Psoas muscle (tissue), 8 donors: ENCODE data around the gene TNC. TPM values are rescaled to one million over a fixed set of nuclear protein-coding genes. Genes with fewer than 3 reads are reported as not detected.

ENCODE experiments used
- ATAC-seq, 4 donors: fragments of 200-7000 bp; cut with Tn5 transposase; one replicate each; pipeline ENCODE4 v1.9.1; 2020; ENCODE audit warnings: moderate library complexity in 3 of 4, mild to moderate bottlenecking in 2 of 4
- DNase-seq, 2 donors: peaks; one replicate each; pipeline ENCODE4 v3.0.0-alpha.2; 2020
- H3K27ac ChIP-seq: fragments of 200-600 bp; one replicate; pipeline ENCODE4 v1.8.0; 2022
- H3K27me3 ChIP-seq, 3 donors: fragments of 200-600 bp in 1 of 3; one replicate each; pipeline versions ENCODE4 v1.6.1 to v1.8.0; 2013 to 2022; ENCODE audit warnings: low read length in 2 of 3, mild to moderate bottlenecking in 2 of 3, moderate library complexity in 1 of 3; ENCODE audit not compliant: insufficient read depth in 3 of 3
- H3K36me3 ChIP-seq, 2 donors: fragments of 200-600 bp in 1 of 2; one replicate each; pipeline versions ENCODE4 v1.6.1 to v1.8.0; 2013 to 2022; ENCODE audit warnings: low read depth in 1 of 2, mild to moderate bottlenecking in 1 of 2, moderate library complexity in 1 of 2; ENCODE audit not compliant: insufficient read depth in 1 of 2
- H3K4me1 ChIP-seq: fragments of 200-600 bp; one replicate; pipeline ENCODE4 v1.8.0; 2022
- H3K4me3 ChIP-seq: fragments of 200-600 bp; one replicate; pipeline ENCODE4 v1.8.0; 2022; ENCODE audit warnings: mild to moderate bottlenecking
- H3K9me3 ChIP-seq: fragments of 200-600 bp; one replicate; pipeline ENCODE4 v1.8.0; 2022
- CTCF ChIP-seq: fragments of 200-600 bp; IDR thresholded peaks from one replicate; pipeline ENCODE4 v1.8.0; 2022; ENCODE audit warnings: antibody characterized with exemption
- WGBS, 3 donors: extraction: QIAGEN DNeasy Blood & Tissue Kit; methylation state at CpG; one replicate each; pipeline versions ENCODE4 v1.1.6 to v1.1.7; 2013; 5-methylcytosine and 5-hydroxymethylcytosine counted together
- intact Hi-C, 2 donors: fragments of 100-400 bp; cut with DNase I; formaldehyde crosslinking; loops; one replicate each; pipeline versions ENCODE4 v1.11.0 to v1.14.2; 2022
- polyA plus RNA-seq, 3 donors: library from polyadenylated mRNA; stranded (reverse); fragments of 200-250 nt; gene quantifications; one replicate each; pipeline ENCODE4 v1.2.3, GENCODE V29; 2013
- total RNA-seq, 4 donors: library from RNA; stranded (reverse); fragmentation: NEBNext Ultra II Directional in 2 of 4; extraction: Animal tissue kit (Norgen Biotek cat#: 25700) in 2 of 4; gene quantifications; one replicate each; pipeline versions ENCODE4 v1.2.1 to v1.2.4, GENCODE V29; 2021 to 2023
- donor health status: healthy with polysubstance abuse.
- donor health status: DM: no; HTN: no; CAD: no; lungs with moderate emphysema.
- donor health status: Bipolar disorder and iron deficiency.
- donor health status: healthy.
- donor health status: DM: yes; HTN: yes; CAD: no.
- donor health status: DM: no; HTN: no; CAD: no.
- donor health status: DM: no; HTN: no; CAD: no.
- donor health status: DM: yes; HTN: yes; CAD: no.

The TNC gene
- total and polyA plus RNA-seq, 7 donors = 1.0 to 94.7 (median 2.8) TPM

DNA sequence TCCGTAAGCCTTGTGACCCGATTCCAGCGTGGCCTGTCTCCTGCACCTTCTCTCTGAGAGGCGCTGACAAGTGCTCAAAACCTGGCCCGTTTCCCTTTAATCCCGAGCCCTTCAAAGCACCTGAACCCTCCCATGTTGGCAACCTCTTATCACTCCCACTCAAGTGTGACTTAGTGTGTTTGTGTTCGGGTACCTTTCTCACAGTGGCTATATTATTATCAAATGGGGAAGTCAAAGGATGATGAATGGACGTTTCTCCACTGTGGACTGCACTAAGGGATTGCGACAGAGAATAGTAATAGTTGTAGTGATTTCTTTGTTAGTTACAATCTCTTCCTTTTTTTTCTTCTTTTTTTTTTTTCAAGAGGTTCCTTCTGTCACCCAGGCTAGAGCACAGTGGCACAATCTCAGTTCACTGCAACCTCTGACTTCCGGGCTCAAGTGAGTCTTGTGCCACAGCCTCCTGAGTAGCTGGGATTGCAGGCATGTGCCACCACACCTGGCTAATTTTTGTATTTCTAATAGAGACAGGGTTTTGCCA lies 122.2 kb downstream of the TNC start:
- Histone ChIP-seq H3K4me1 (no peaks in the 10 kb centered on the region), H3K27ac (no peak overlapping the region), H3K36me3 (no peaks in the 10 kb centered on the region), H3K27me3 (no peaks in the 10 kb centered on the region), H3K9me3 (no peaks in the 10 kb centered on the region), H3K4me3 (no peak overlapping the region)
- intact Hi-C loops = no loop called here
- DNase-seq = no peak
- ATAC-seq = no peak
- no peak for TF ChIP-seq CTCF
- WGBS, 3 donors = 65 to 76% (median 73%) methylated on average over 10 of the region's 10 CpGs

DNA sequence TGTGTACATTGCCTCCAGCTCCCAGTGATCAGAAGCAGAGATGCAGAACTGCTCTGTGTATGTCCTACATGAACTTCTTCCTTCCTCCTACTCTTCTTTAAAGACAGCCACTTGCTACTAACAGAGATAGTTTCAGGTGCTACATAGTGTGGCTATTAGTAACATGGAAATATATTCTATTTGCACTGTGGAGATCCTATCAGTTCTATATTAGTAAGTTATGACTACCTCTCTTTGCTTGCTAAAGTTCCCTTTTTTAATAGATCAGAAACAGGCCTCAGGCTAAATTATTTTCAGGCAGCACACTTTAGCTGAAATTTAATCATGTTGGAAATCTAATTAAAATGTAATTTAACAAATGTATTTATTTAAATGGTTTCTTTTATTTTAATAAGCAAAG lies 123.2 kb downstream of the TNC start:
- DNase-seq (no peak), ATAC-seq (no peak)
- TF ChIP-seq CTCF = no peak
- no peaks in the 10 kb centered on the region for H3K9me3 ChIP-seq
- H3K27me3 ChIP-seq = no peaks in the 10 kb centered on the region
- H3K4me1 ChIP-seq = no peaks in the 10 kb centered on the region
- no peaks in the 10 kb centered on the region for H3K36me3 ChIP-seq
- intact Hi-C loops = no loop called here
- H3K4me3 ChIP-seq = no peak overlapping the region
- no peak overlapping the region for H3K27ac ChIP-seq

DNA sequence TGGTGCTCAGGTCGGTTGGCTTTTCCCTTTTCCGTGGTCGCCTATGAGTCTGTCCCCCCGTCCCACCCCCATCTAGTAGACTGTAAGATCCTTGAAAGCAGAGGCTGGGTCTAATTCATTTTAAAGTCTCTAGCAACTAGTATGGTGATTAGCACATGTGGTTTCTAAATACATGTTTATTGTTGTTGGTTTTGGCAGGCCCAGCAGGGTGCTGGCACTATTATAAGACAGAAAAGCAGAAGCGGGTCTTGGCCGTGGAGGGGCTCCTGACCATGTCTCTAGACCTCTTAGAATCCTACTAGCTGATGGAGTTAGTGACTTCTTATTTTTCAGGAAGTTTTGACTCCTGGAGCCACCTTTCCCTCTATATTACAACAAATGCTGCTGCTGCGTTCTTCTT lies 126.1 kb downstream of the TNC start:
- no peak for DNase-seq
- Histone ChIP-seq H3K27ac (no peak overlapping the region), H3K4me1 (no peaks in the 10 kb centered on the region), H3K9me3 (no peaks in the 10 kb centered on the region), H3K4me3 (no peak overlapping the region), H3K36me3 (no peaks in the 10 kb centered on the region), H3K27me3 (no peaks in the 10 kb centered on the region)
- intact Hi-C loops = no loop called here
- 64 to 78% (median 70%) methylated on average over 7 of the region's 7 CpGs for WGBS, 3 donors
- no peak for TF ChIP-seq CTCF
- ATAC-seq = no peak

DNA sequence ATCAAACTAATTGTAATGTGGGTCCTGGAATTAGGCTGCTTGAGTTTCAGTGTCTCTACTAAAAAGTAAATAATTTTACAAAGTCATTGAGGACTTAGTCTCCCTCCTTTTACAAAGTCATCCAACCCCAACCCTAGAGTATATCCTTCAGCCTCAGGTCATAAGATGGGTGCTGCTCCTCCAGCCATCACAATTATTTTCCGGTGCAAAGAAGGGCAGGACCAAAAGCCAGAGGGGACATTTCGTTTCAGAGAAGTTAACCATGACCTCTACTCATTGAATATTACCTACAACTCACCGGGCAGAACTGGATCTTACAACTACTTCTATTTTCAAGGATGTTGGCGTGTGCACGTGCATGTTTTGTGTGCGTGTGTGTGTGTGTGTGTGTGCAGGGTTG lies 127.1 kb downstream of the TNC start:
- ATAC-seq (no peak), DNase-seq (no peak)
- no peaks in the 10 kb centered on the region for H3K9me3 ChIP-seq
- H3K36me3 ChIP-seq = no peaks in the 10 kb centered on the region
- H3K4me3 ChIP-seq = no peak overlapping the region
- 77 to 88% (median 86%) methylated on average over 6 of the region's 6 CpGs for WGBS, 3 donors
- H3K27me3 ChIP-seq = no peaks in the 10 kb centered on the region
- H3K4me1 ChIP-seq = no peaks in the 10 kb centered on the region
- intact Hi-C loops = no loop called here
- no peak overlapping the region for H3K27ac ChIP-seq
- TF ChIP-seq CTCF = no peak

DNA sequence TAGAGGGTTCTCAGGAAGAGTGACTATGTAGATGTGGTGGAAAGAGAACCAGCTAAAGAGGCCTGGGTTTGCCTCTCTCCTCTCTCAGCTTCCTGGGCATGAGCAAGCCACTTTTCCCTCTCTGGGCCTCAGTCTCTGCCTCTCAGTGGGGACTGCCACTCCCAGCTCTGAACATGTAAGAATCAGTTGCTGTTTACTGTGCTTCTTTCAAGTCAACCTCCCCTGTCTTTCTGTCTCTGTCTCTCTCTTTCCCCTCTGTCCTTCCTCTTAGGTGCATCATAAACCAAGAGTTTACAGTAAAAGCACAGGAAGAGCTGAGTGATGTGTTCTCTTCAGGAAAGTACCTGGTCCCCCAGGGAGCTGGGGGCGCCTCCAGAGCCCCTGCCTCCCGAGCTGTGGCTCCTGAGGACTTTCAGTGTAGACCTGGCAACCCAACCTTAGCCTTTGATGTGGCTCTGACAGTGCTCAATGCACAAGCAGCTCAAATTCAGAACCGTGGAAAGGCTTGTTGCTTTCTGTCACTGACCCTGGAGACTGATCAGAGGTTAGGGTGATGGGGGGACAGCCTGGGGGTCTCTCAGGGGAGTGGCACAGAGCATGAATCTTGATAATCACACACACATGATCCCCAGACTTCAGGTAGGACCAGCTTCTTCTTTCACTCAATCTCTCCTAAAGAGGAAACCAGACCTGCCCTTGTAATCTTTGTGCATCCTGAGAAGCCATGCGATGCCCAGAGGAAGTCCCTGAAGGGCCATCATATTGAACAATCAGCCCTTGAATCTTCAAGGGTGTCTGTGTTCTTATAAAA lies 128.2 kb downstream of the TNC start:
- Histone ChIP-seq H3K4me3 (no peak overlapping the region), H3K36me3 (no peaks in the 10 kb centered on the region), H3K27me3 (no peaks in the 10 kb centered on the region), H3K9me3 (no peaks in the 10 kb centered on the region), H3K27ac (no peak overlapping the region), H3K4me1 (no peaks in the 10 kb centered on the region)
- ATAC-seq = no peak
- TF ChIP-seq CTCF = no peak
- no peak for DNase-seq
- 53 to 71% (median 65%) methylated on average over 4 of the region's 4 CpGs for WGBS, 3 donors
- intact Hi-C loops = no loop called here
